Kidney (tissue), 14 donors: ENCODE data around the gene CHTOP. TPM values are rescaled to one million over a fixed set of nuclear protein-coding genes. Genes with fewer than 3 reads are reported as not detected.
"Not testable (repeated sequence)": the region's sequence is repeated elsewhere in the genome, so short reads cannot be mapped to it uniquely, and the experiment has no call there.

Source experiments
- DNase-seq, 5 donors: peaks; one replicate each; pipeline ENCODE4 v3.0.0-alpha.2; 2013 to 2020
- FAIRE-seq: peaks from 2 replicates; lab custom pipeline; 2012; peaks lifted over from hg19 to GRCh38; lab: Jason Lieb, UNC
- H3K27ac ChIP-seq, 2 donors: one replicate each; pipeline ENCODE4 v1.7.0; 2013; ENCODE audit warnings: low read depth in 2 of 2, low read length in 2 of 2, inconsistent platforms in 1 of 2
- H3K27me3 ChIP-seq: one replicate; pipeline ENCODE4 v1.7.1; 2013; ENCODE audit warnings: low read length, inconsistent platforms; ENCODE audit not compliant: control insufficient read depth, insufficient read depth
- H3K36me3 ChIP-seq, 3 donors: one replicate each; pipeline versions ENCODE4 v1.7.0 to v1.7.1; 2013; ENCODE audit warnings: low read length in 3 of 3, control low read depth in 1 of 3, inconsistent platforms in 1 of 3; ENCODE audit not compliant: insufficient read depth in 3 of 3, control insufficient read depth in 2 of 3
- H3K4me1 ChIP-seq, 3 donors: one replicate each; pipeline versions ENCODE4 v1.7.0 to v1.7.1; 2013; ENCODE audit warnings: low read length in 3 of 3, inconsistent platforms in 1 of 3, low read depth in 1 of 3; ENCODE audit not compliant: control insufficient read depth in 2 of 3, insufficient read depth in 2 of 3
- H3K4me3 ChIP-seq, 3 donors: one replicate each; pipeline versions ENCODE4 v1.7.0 to v1.8.1; 2013; ENCODE audit warnings: low read length in 3 of 3, control low read depth in 1 of 3, inconsistent platforms in 1 of 3
- H3K9ac ChIP-seq, 3 donors: one replicate each; pipeline versions ENCODE4 v1.7.0 to v1.7.1; 2013; ENCODE audit warnings: low read length in 3 of 3, control low read depth in 1 of 3, inconsistent platforms in 1 of 3
- H3K9me3 ChIP-seq, 3 donors: one replicate each; pipeline versions ENCODE4 v1.7.0 to v1.7.1; 2013; ENCODE audit warnings: low read length in 3 of 3, control low read depth in 1 of 3, inconsistent platforms in 1 of 3; ENCODE audit not compliant: control insufficient read depth in 2 of 3, insufficient read depth in 1 of 3
- CTCF ChIP-seq: IDR thresholded peaks from 3 replicates; pipeline ENCODE4 v1.5.1; 2012; ENCODE audit warnings: mild to moderate bottlenecking, moderate library complexity, borderline replicate concordance; ENCODE audit not compliant: insufficient read depth; ENCODE audit errors: extremely low read depth
- intact Hi-C: fragments of 100-400 bp; cut with DNase I; formaldehyde crosslinking; loops from one replicate; pipeline ENCODE4 v1.11.1; 2022
- polyA plus RNA-seq: library from polyadenylated mRNA; stranded (reverse); fragments of 350-450 nt; fragmentation: Illumina TruSeq; extraction: RNeasy Lipid Tissue Mini Kit (QIAGEN cat#74804); gene quantifications from one replicate; pipeline ENCODE4 v1.2.3, GENCODE V29; 2014; ENCODE audit warnings: low read depth, low replicate concordance; ENCODE audit not compliant: insufficient read depth
- total RNA-seq: library from RNA; stranded (reverse); fragmentation: NEBNext Ultra II Directional; extraction: Animal tissue kit (Norgen Biotek cat#: 25700); gene quantifications from one replicate; pipeline ENCODE4 v1.2.1, GENCODE V29; 2021
- donor health status: control.
- donor health status: control.
- donor health status: control.
- donor health status: control.
- donor health status: control.
- donor health status: DM: yes; HTN: yes; CAD: no.
- donor health status: Normal renal cell carcinoma (clear cell type).

CHTOP gene
- total and polyA plus RNA-seq, 2 donors from 2014 or later = 71.1 to 83.6 TPM

GRCh38 chr1:153670859-153671627 lies 37.2 kb downstream of the CHTOP start, which contains the start of gene ILF2:
TSS of gene ILF2 (minus strand) at chr1:153670993. CDS start at chr1:153670922, 71 bp downstream.
- Histone ChIP-seq H3K27me3 (no peaks in the 10 kb centered on the region), H3K4me3 (peak within 1 kb of the TSS; percentile 70 to 98 (median 86)), H3K4me1 (peaks cover 0 to 14% (median 8%) of the 10 kb centered on the region in 3 donors), H3K36me3 (peaks cover 10 to 24% (median 13%) of the 10 kb centered on the region in 3 donors), H3K9ac (peak within 1 kb of the TSS; percentile 42 to 91 (median 89)), H3K9me3 (no peaks in the 10 kb centered on the region), H3K27ac (peak within 1 kb of the TSS; percentile 66 to 69)
- TF ChIP-seq CTCF = peak; percentile 12
- DNase-seq (peak; percentile 99 to 100 (median 99)), FAIRE-seq (peak; percentile 99)
- intact Hi-C loops = no loop called here

- Histone ChIP-seq H3K4me1 (peaks cover 0 to 14% (median 8%) of the 10 kb centered on the region in 3 donors), H3K36me3 (peaks cover 10 to 17% (median 10%) of the 10 kb centered on the region in 3 donors), H3K4me3 (peak overlapping the region; percentile 70 to 86 (median 72)), H3K27ac (peak overlapping the region; percentile 66 to 69), H3K9ac (peak overlapping the region; percentile 41 to 89 (median 70))
- H3K9me3 ChIP-seq, intact Hi-C loops, H3K27me3 ChIP-seq, FAIRE-seq: not testable (repeated sequence)
- DNase-seq = peak; percentile 16 to 78 (median 60)
Measured at GRCh38 chr1:153671628-153672353, 37.9 kb downstream of the CHTOP start.

- no peaks in the 10 kb centered on the region for H3K27me3 ChIP-seq
- H3K9me3 ChIP-seq = no peaks in the 10 kb centered on the region
- H3K9ac ChIP-seq = no peak overlapping the region
- intact Hi-C loops = no loop called here
- no peak for FAIRE-seq
- DNase-seq = no peak
- no peak overlapping the region for H3K4me3 ChIP-seq
- H3K27ac ChIP-seq = no peak overlapping the region
- peaks cover 0 to 17% (median 17%) of the 10 kb centered on the region in 3 donors for H3K4me1 ChIP-seq
- peaks cover 0 to 2% (median 2%) of the 10 kb centered on the region in 3 donors for H3K36me3 ChIP-seq
- TF ChIP-seq CTCF = no peak
Measured at GRCh38 chr1:153673511-153673910, 39.6 kb downstream of the CHTOP start.
